Transverse colon (tissue), 4 donors: ENCODE measurements around the gene SMAD6.

ENCODE experiments used
- CTCF ChIP-seq, 5 experiments: fragments of 200-600 bp in 3 of 5; fragments of 450-650 bp in 2 of 5; sonication (generic) in 3 of 5; IDR thresholded peaks; 1 replicate in 2 of 5; 2 replicates in 3 of 5; pipeline ENCODE4 v1.5.1; 2016 to 2017; ENCODE audit warnings: antibody characterized with exemption in 5 of 5, inconsistent platforms in 3 of 5, mild to moderate bottlenecking in 2 of 5, moderate library complexity in 1 of 5
- EP300 ChIP-seq: sonication (generic); formaldehyde crosslinking; IDR thresholded peaks from one replicate; pipeline ENCODE4 v1.6.1; 2017; ENCODE audit warnings: antibody characterized with exemption, low read depth
- POLR2A ChIP-seq: fragments of 450-650 bp; IDR thresholded peaks from one replicate; pipeline ENCODE4 v1.6.1; 2016; ENCODE audit warnings: antibody characterized with exemption, mild to moderate bottlenecking, moderate library complexity
- POLR2AphosphoS5 ChIP-seq, 3 donors: sonication (generic); formaldehyde crosslinking; IDR thresholded peaks; one replicate each; pipeline ENCODE4 v1.6.1; 2016; ENCODE audit warnings: antibody characterized with exemption in 3 of 3

- TF ChIP-seq CTCF (IDR thresholded peaks at IDR 0.05) (no peak), POLR2A (no peak), EP300 (no peak), POLR2AphosphoS5 (IDR thresholded peaks at IDR 0.05) (no peak)
Measured at GRCh38 chr15:66698971-66699370, 3.1 kb upstream of the SMAD6 start.
